COR-L47 (cell line): ENCODE data around the gene ZAP70.

Experiments used
- DNase-seq: peaks from one replicate; lab custom pipeline; 2025; lab: John Stamatoyannopoulos, UW

Gene ZAP70

DNA sequence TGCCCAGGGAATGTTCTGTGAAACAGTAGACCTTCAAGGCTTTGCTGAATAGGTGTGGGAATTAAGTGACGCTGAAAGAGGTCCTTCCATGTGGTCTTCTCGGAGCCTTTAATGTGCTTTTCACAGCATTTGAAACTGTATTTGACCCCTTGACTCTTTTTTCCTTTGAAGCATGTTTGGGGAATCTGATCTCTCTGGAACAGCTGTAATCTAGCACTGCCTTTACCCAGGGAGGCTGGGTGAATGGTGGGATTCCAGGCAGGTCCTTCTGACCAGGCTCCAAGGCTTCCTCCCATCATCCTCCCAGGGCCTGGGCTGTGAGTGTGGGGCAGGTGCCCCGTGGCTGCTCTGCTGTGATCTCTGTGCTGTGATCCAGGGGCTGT is 4.2 kb downstream of the ZAP70 start:
- no peak for DNase-seq

DNA sequence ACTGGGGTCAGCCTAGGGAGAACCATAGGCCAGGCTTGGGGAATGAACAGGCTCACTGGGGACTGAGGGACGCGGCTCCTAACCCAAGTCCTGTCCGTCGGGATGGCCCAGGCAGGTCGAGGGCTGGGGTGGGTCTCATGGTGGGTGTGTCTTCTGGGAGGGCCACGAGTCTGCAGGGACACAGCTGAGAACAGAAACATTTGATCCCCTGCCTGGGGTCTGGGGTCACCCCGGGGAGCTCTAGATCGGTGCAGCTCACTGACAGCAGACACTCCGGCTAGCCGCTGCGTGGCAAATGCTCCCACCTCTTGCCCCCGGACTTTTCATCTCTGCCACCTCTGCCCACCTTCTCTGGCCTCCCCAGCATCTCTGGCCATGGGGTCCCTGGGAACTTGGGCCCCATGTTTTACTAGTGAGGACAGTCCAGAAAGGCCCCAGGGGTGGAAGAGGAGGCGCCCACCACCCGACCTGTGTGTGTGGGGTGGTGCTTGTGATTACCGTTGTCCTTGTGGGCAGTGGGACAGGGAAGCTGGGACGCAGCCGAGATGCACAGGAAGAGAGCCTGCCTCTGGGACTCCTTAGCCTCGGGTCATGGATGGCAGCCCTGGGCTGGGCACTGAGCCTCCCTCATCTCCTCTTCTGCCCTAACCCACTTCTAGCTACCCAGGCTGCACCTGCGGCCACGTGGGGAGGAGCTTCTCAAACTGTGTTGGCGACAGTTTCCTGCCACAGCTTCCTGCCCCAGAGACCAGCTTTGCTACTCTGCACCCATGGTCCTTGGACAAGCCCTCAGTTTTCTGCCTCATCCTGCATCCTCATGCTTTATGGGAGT is 4.9 kb downstream of the ZAP70 start:
- DNase-seq, result no peak

- DNase-seq, result no peak
These were observed 5.6 kb downstream of the ZAP70 start for GRCh38 chr2:97718942-97719341.

GRCh38 chr2:97719362-97720155 is 6.2 kb downstream of the ZAP70 start:
- no peak for DNase-seq

DNA sequence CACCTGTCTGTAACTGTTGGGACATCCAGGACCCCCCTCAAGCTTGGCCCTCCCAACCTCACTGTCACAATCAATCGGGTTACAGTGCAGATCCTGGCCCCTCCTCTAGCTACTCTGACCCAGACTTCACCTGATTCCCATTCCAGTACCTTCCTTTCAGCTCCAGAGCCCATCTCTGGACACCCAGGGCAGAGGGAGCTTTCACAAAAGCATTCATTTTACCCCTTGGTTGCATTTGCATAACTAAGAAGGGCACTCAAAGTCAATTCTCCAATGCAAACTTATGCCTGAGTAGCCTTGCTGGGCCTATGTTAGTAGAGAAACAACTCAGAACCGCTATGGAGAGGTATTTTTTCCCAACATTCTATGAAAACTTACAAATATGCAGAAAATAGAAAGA is 7.4 kb downstream of the ZAP70 start:
- no peak for DNase-seq

GRCh38 chr2:97722227-97722626 is 8.9 kb downstream of the ZAP70 start:
- no peak for DNase-seq

DNA sequence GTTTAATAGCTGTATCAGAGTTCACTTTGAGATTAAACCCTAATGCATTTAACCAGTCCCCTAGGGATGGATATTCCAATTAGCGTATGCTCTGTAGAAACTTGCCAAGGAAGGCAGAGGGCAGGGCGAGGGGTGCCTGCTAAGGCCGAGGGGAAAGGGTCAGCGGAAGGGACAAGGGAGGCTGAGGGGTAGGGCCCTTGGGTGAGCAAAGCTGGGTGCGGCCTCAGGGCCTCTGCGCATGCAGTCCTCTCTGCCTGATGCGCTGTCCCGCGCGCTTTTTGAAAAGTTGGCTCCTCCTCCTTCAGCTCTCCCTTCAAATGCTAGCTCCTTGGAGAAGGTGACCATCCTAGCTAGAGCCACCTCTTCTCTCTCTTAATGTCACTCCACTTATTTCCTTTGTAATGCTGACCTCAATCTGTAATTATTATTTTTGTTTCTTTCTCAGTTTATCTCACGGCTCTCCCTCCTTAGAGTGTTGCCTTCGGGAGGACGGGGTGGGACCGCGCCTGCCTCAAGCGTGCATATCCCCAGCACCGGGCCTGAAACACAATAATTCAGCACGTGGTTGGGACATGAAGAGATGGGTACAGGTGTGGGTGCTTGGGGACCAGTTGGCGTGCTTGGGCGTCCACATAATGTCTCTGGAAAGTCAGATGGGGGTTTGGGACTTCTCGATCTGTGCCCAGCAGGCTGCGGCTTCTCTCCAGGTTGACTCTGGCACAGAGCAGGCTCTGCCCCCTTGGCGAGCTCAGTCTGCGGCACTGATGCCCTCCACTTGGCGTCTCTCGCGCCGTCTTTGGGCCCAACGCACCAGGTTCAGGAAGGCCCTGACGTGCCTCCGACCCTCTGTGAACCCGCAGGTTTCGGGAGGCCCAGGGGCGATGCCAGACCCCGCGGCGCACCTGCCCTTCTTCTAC is 10.0 kb downstream of the ZAP70 start:
- no peak for DNase-seq

- DNase-seq, result no peak
These were observed 10.7 kb downstream of the ZAP70 start for GRCh38 chr2:97724073-97724410.

DNA sequence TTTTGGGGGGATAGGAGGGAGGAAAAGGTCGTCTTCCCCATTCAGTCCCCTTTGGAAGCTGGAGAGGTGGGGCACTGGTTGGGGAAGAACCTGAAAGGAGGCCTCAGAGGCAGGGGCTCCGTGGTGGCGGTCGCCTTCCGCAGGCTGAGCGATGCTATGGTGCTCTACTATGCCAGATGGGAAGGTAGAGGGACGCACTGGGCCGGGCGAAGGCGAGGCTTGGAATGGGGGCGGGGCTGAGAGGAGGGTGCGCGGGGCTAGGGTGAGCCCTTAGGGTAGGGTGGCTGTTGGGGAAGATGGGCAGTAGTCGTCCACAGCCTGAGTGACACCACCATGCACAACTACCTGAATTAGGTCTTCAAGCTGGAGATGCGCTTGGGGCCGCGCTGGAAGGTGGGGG is 11.1 kb downstream of the ZAP70 start:
- no peak for DNase-seq

DNA sequence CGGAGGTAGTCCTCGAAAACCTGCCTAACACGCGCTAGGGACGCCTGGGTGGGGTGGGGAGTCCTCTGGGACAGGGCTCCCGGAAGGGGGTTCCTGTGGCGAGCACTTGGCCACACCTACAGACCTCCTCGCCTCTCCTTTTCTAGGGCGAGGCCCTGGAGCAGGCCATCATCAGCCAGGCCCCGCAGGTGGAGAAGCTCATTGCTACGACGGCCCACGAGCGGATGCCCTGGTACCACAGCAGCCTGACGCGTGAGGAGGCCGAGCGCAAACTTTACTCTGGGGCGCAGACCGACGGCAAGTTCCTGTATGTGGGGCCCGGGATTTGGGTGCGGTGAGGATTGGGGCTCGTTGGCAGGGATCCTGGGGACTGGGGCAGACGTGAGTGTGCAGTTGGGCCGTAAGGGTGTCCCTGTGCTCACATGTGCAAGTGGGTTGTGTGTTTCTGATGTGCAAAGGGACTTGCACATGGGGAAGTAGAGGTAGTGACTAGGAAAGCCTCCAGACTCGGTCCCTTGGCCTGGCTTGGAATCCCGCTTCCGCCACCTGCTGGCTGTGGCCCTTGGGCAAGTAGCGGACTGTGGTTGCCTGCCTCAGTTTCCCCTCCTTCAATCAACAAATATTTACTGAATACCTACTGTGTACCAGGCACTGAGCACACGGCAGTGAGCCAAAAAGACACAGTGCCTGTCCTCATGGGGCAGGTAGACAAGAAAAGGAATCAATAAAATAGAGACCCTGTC is 11.7 kb downstream of the ZAP70 start:
- no peak for DNase-seq

GRCh38 chr2:97726261-97727064 is 13.1 kb downstream of the ZAP70 start:
- DNase-seq, result no peak

DNA sequence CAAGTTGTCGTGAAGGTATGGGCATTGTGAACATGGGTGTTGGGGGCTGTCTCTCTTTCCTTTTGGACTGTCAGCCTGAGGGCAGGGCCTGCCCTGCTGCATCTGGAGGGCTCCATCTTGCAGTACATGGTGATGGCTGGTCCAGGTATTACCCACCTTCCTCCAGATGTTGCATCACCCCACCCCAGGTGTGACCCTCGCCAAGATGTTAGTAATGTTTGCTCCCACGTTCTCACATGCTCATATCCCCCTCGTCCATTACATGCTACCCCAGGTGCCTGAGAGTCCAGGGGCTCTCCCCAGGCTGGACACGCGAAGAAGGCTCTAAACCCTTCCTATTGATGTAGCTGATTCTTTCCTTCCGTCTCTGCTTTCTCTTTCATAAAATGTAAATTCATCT is 13.9 kb downstream of the ZAP70 start:
- DNase-seq, result no peak

GRCh38 chr2:97728091-97728731 is 14.8 kb downstream of the ZAP70 start:
- DNase-seq, result no peak

DNA sequence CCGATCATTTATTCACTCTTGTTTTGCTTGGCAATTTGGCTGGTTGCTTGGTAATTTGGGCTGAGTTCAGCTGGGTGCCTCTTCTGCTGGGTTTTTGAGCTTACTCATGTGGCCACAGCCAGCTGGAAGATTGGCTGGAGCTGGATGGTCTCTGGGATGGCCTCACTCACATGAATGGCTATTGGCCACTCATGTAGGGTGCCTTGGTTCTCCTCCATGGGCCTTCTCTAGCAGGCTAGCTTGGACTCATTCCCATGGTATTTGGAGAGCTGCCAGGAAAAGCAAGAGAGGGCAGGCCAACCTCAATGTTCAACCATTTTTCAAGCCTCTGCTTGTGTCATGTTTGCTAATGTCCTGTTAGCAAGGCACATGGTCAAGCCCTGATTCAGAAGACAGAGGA is 16.9 kb downstream of the ZAP70 start:
- no peak for DNase-seq

- DNase-seq, result no peak
These were observed 18.1 kb downstream of the ZAP70 start for GRCh38 chr2:97731274-97732020.

GRCh38 chr2:97732436-97733340 is 19.3 kb downstream of the ZAP70 start:
- no peak for DNase-seq

DNA sequence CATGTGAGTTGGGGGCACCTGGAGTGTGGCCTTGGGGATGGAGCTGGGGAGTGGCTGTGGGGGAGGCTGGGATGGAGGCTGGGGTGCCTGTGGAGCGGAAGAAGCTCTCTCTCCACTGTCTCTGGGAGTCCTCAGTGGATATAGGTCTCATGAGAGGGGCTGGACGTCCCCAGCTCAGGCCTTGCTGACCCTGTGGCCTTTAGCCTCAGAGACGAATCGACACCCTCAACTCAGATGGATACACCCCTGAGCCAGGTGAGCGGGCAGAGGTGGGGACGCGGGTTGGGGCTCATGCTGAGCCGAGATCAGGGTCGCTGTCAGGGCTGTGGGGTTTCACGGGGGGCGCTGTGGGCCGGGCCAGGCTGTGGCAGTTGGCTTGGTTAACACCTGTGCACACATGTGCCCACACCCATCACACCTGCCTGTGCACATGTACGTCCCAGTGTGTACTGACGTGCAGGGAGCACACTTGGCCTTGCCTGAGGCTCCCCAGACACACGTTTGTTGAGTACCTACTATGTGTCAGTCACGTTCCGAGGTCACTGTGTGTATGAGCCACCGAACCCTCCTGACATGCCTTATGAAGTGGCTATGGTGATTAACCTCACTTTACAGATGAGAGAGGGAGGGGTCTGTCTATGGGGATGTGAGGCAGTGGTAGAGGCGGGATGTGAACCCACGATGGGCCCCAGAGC is 20.1 kb downstream of the ZAP70 start:
- DNase-seq, result no peak
